Measurements from ENCODE around the gene MFAP4. TPM values are rescaled to one million over a fixed set of nuclear protein-coding genes. Genes with fewer than 3 reads are reported as not detected.

MFAP4 gene
- total RNA-seq, 1 experiment from 2014 or later, result 0.39 TPM

- Histone ChIP-seq H3K36me3 (no peaks in the 10 kb centered on the region), H3K27me3 (replicated peaks) (no peaks in the 10 kb centered on the region), H3K4me1 (replicated peaks) (no peaks in the 10 kb centered on the region), H3K9me3 (replicated peaks) (no peaks in the 10 kb centered on the region), H3K4me3 (no peak overlapping the region), H3K27ac (no peak overlapping the region)
- no peak for DNase-seq (ENCODE audit: low read depth in 1 of 2, low spot score in 2 of 2)
Observed at GRCh38 chr17:19402171-19402570, 15.2 kb upstream of the MFAP4 start.

- DNase-seq (ENCODE audit: low read depth in 1 of 2, low spot score in 2 of 2), result no peak
- no peaks in the 10 kb centered on the region for H3K4me1 ChIP-seq (replicated peaks)
- no peaks in the 10 kb centered on the region for H3K36me3 ChIP-seq
- no peak overlapping the region for H3K4me3 ChIP-seq
- H3K27ac ChIP-seq, result no peak overlapping the region
- H3K9me3 ChIP-seq (replicated peaks), result no peaks in the 10 kb centered on the region
- no peaks in the 10 kb centered on the region for H3K27me3 ChIP-seq (replicated peaks)
Observed at GRCh38 chr17:19401321-19402010, 14.5 kb upstream of the MFAP4 start.

- Histone ChIP-seq H3K4me1 (replicated peaks) (no peaks in the 10 kb centered on the region), H3K9me3 (replicated peaks) (no peaks in the 10 kb centered on the region), H3K36me3 (no peaks in the 10 kb centered on the region), H3K4me3 (no peak overlapping the region), H3K27me3 (replicated peaks) (no peaks in the 10 kb centered on the region), H3K27ac (no peak overlapping the region)
- DNase-seq (ENCODE audit: low read depth in 1 of 2, low spot score in 2 of 2), result no peak
Observed at GRCh38 chr17:19399750-19400450, 12.9 kb upstream of the MFAP4 start.

- H3K27me3 ChIP-seq (replicated peaks), result no peaks in the 10 kb centered on the region
- peak in 1 of 2 experiments; percentile 25 for DNase-seq (ENCODE audit: low read depth in 1 of 2, low spot score in 2 of 2)
- no peaks in the 10 kb centered on the region for H3K9me3 ChIP-seq (replicated peaks)
- H3K4me3 ChIP-seq, result no peak overlapping the region
- H3K4me1 ChIP-seq (replicated peaks), result no peaks in the 10 kb centered on the region
- no peak overlapping the region for H3K27ac ChIP-seq
- H3K36me3 ChIP-seq, result no peaks in the 10 kb centered on the region
Observed at GRCh38 chr17:19398301-19399181, 11.6 kb upstream of the MFAP4 start.

- no peaks in the 10 kb centered on the region for H3K4me1 ChIP-seq (replicated peaks)
- no peaks in the 10 kb centered on the region for H3K9me3 ChIP-seq (replicated peaks)
- no peaks in the 10 kb centered on the region for H3K36me3 ChIP-seq
- H3K27ac ChIP-seq, result no peak overlapping the region
- no peaks in the 10 kb centered on the region for H3K27me3 ChIP-seq (replicated peaks)
- H3K4me3 ChIP-seq, result no peak overlapping the region
- DNase-seq (ENCODE audit: low read depth in 1 of 2, low spot score in 2 of 2), result no peak
Observed at GRCh38 chr17:19397556-19398041, 10.6 kb upstream of the MFAP4 start.

- H3K27ac ChIP-seq, result no peak overlapping the region
- H3K4me1 ChIP-seq (replicated peaks), result peaks cover 8% of the 10 kb centered on the region
- H3K9me3 ChIP-seq (replicated peaks), result no peaks in the 10 kb centered on the region
- DNase-seq (ENCODE audit: low read depth in 1 of 2, low spot score in 2 of 2), result no peak
- H3K4me3 ChIP-seq, result no peak overlapping the region
- H3K27me3 ChIP-seq (replicated peaks), result no peaks in the 10 kb centered on the region
- no peaks in the 10 kb centered on the region for H3K36me3 ChIP-seq
Observed at GRCh38 chr17:19392303-19392702, 5.3 kb upstream of the MFAP4 start.

- DNase-seq (ENCODE audit: low read depth in 1 of 2, low spot score in 2 of 2), result no peak
- Histone ChIP-seq H3K27ac (no peak overlapping the region), H3K4me1 (replicated peaks) (peaks cover 13% of the 10 kb centered on the region), H3K36me3 (peaks cover under 1% of the 10 kb centered on the region; the same call in 1 of the 2 replicates), H3K4me3 (no peak overlapping the region), H3K9me3 (replicated peaks) (no peaks in the 10 kb centered on the region), H3K27me3 (replicated peaks) (no peaks in the 10 kb centered on the region)
Observed at GRCh38 chr17:19391432-19391831, 4.4 kb upstream of the MFAP4 start.

- no peak overlapping the region for H3K4me3 ChIP-seq
- no peaks in the 10 kb centered on the region for H3K27me3 ChIP-seq (replicated peaks)
- no peaks in the 10 kb centered on the region for H3K9me3 ChIP-seq (replicated peaks)
- H3K36me3 ChIP-seq, result peaks cover 5% of the 10 kb centered on the region; the same call in 1 of the 2 replicates
- no peak for DNase-seq (ENCODE audit: low read depth in 1 of 2, low spot score in 2 of 2)
- peaks cover 18% of the 10 kb centered on the region for H3K4me1 ChIP-seq (replicated peaks)
- no peak overlapping the region for H3K27ac ChIP-seq
Observed at GRCh38 chr17:19390951-19391350, 4.0 kb upstream of the MFAP4 start.

GRCh38 chr17:19388791-19389785, 2.1 kb upstream of the MFAP4 start:
- Histone ChIP-seq H3K27ac (no peak overlapping the region), H3K4me3 (no peak overlapping the region), H3K36me3 (peaks cover 21% of the 10 kb centered on the region), H3K9me3 (replicated peaks) (no peaks in the 10 kb centered on the region), H3K27me3 (replicated peaks) (no peaks in the 10 kb centered on the region), H3K4me1 (replicated peaks) (peaks cover 19% of the 10 kb centered on the region)
- DNase-seq (ENCODE audit: low read depth in 1 of 2, low spot score in 2 of 2), result no peak

GRCh38 chr17:19387921-19388521, 1.0 kb upstream of the MFAP4 start:
- Histone ChIP-seq H3K4me3 (no peak overlapping the region), H3K27ac (no peak overlapping the region), H3K27me3 (replicated peaks) (no peaks in the 10 kb centered on the region), H3K36me3 (peaks cover 32% of the 10 kb centered on the region), H3K9me3 (replicated peaks) (no peaks in the 10 kb centered on the region), H3K4me1 (replicated peaks) (peaks cover 19% of the 10 kb centered on the region)
- no peak for DNase-seq (ENCODE audit: low read depth in 1 of 2, low spot score in 2 of 2)

- DNase-seq (ENCODE audit: low read depth in 1 of 2, low spot score in 2 of 2), result peak in 1 of 2 experiments; percentile 18
- H3K27ac ChIP-seq, result no peak overlapping the region
- H3K9me3 ChIP-seq (replicated peaks), result no peaks in the 10 kb centered on the region
- peaks cover 49% of the 10 kb centered on the region for H3K36me3 ChIP-seq
- no peaks in the 10 kb centered on the region for H3K27me3 ChIP-seq (replicated peaks)
- H3K4me3 ChIP-seq, result no peak overlapping the region
- H3K4me1 ChIP-seq (replicated peaks), result peaks cover 19% of the 10 kb centered on the region
Observed at GRCh38 chr17:19386051-19386929, 700 bp downstream of the MFAP4 start.

GRCh38 chr17:19385521-19385983, 1.4 kb downstream of the MFAP4 start:
- Histone ChIP-seq H3K4me3 (no peak overlapping the region), H3K27ac (no peak overlapping the region), H3K36me3 (peaks cover 56% of the 10 kb centered on the region), H3K4me1 (replicated peaks) (peaks cover 19% of the 10 kb centered on the region), H3K27me3 (replicated peaks) (no peaks in the 10 kb centered on the region), H3K9me3 (replicated peaks) (no peaks in the 10 kb centered on the region)
- DNase-seq (ENCODE audit: low read depth in 1 of 2, low spot score in 2 of 2), result no peak

Data from SJSA1 (cell line).